Measurements from ENCODE around the gene SLC39A8. TPM values are rescaled to one million over a fixed set of nuclear protein-coding genes. Genes with fewer than 3 reads are reported as not detected.

Gene SLC39A8
- polyA plus RNA-seq, 1 of the 3 experiments (the other 2 are of a cell fraction) = 1.5 TPM

GRCh38 chr4:102246416-102246815 lies 98.9 kb downstream of the SLC39A8 start (continued):
- no peak for TF ChIP-seq ZBTB33 (IDR thresholded peaks at IDR 0.05; ENCODE audit: borderline replicate concordance, low read depth)
- no peak for TF ChIP-seq USF1 (IDR thresholded peaks at IDR 0.05; ENCODE audit: borderline replicate concordance, low read depth)
- TF ChIP-seq YY1 (IDR thresholded peaks at IDR 0.05; ENCODE audit: low read depth) = no peak
- TF ChIP-seq POLR2AphosphoS5 (IDR thresholded peaks at IDR 0.05; ENCODE audit: low read depth, low read length) = no peak
- no peak for TF ChIP-seq USF2 (IDR thresholded peaks at IDR 0.05; ENCODE audit: borderline replicate concordance, low read depth, low read length)
- TF ChIP-seq PBX3 (IDR thresholded peaks at IDR 0.05) = no peak
- no peak for TF ChIP-seq RXRA (IDR thresholded peaks at IDR 0.05; ENCODE audit: borderline replicate concordance, low read depth)
- no peak for TF ChIP-seq RFX5 (IDR thresholded peaks at IDR 0.05; ENCODE audit: low read length)
- TF ChIP-seq NFIC (IDR thresholded peaks at IDR 0.05; ENCODE audit: borderline replicate concordance) = no peak
- TF ChIP-seq NRF1 (IDR thresholded peaks at IDR 0.05; ENCODE audit: low read depth, low read length) = no peak

GRCh38 chr4:102244878-102245535 lies 100.3 kb downstream of the SLC39A8 start:
- DNase-seq = no peak
- 63% methylated on average over 4 of the region's 23 CpGs for WGBS (ENCODE audit: low lambda C conversion rate)
- TF ChIP-seq NRF1 (IDR thresholded peaks at IDR 0.05; ENCODE audit: low read depth, low read length) (no peak), TCF12 (IDR thresholded peaks at IDR 0.05) (no peak), YY1 (IDR thresholded peaks at IDR 0.05; ENCODE audit: low read depth) (no peak), RCOR1 (IDR thresholded peaks at IDR 0.05; ENCODE audit: low read length) (no peak), ZBTB33 (IDR thresholded peaks at IDR 0.05; ENCODE audit: borderline replicate concordance, low read depth) (no peak), GATA2 (CRISPR knock-in tag; IDR thresholded peaks at IDR 0.05) (no peak), RXRA (IDR thresholded peaks at IDR 0.05; ENCODE audit: borderline replicate concordance, low read depth) (no peak), TEAD4 (IDR thresholded peaks at IDR 0.05; ENCODE audit: borderline replicate concordance, insufficient read depth) (no peak), MAX (IDR thresholded peaks at IDR 0.05; ENCODE audit: low read depth) (no peak), GABPA (IDR thresholded peaks at IDR 0.05; ENCODE audit: low read depth) (no peak), FOXM1 (IDR thresholded peaks at IDR 0.05; ENCODE audit: low read depth) (no peak), IRF3 (IDR thresholded peaks at IDR 0.05; ENCODE audit: low read depth, low read length) (no peak), POLR2AphosphoS5 (IDR thresholded peaks at IDR 0.05; ENCODE audit: low read depth, low read length) (no peak), RFX5 (IDR thresholded peaks at IDR 0.05; ENCODE audit: low read length) (no peak), JUND (IDR thresholded peaks at IDR 0.05) (no peak), FOSL2 (IDR thresholded peaks at IDR 0.05; ENCODE audit: borderline replicate concordance, low read depth) (no peak), USF2 (IDR thresholded peaks at IDR 0.05; ENCODE audit: borderline replicate concordance, low read depth, low read length) (no peak)

More at GRCh38 chr4:102244878-102245535, 100.3 kb downstream of the SLC39A8 start:
- H3K27ac ChIP-seq (ENCODE audit: low read depth in 2 of 2, low read length in 1 of 2) = no peak overlapping the region
- H4K20me1 ChIP-seq (ENCODE audit: insufficient read depth) = no peaks in the 10 kb centered on the region
- no peaks in the 10 kb centered on the region for H3K27me3 ChIP-seq (ENCODE audit: insufficient read depth)
- H3K4me1 ChIP-seq (ENCODE audit: control insufficient read depth in 1 of 2, insufficient read depth in 2 of 2, low read depth in 1 of 2, low read length in 1 of 2) = no peaks in the 10 kb centered on the region
- no peaks in the 10 kb centered on the region for H3K9me3 ChIP-seq
- no peaks in the 10 kb centered on the region for H3K36me3 ChIP-seq (replicated peaks in 1 of 2; ENCODE audit: control insufficient read depth in 1 of 2, insufficient read depth in 2 of 2, low read length in 1 of 2)
- H3K9me2 ChIP-seq = no peaks in the 10 kb centered on the region
- CTCF ChIA-PET = no interaction called here
- H2AFZ ChIP-seq (ENCODE audit: low read depth) = no peak overlapping the region
- no peak overlapping the region for H3K9ac ChIP-seq
- no peaks in the 10 kb centered on the region for H3K79me2 ChIP-seq (ENCODE audit: insufficient read depth)
- H3K4me2 ChIP-seq = no peak overlapping the region
- POLR2A ChIA-PET = no interaction called here
- no peak overlapping the region for H3K4me3 ChIP-seq (ENCODE audit: low read depth in 2 of 2, low read length in 1 of 2)
- peaks cover 4% of the 10 kb centered on the region for H3F3A ChIP-seq (replicated peaks; ENCODE audit: insufficient read depth)
